Measurements from ENCODE around the gene C2.
"Not testable (repeated sequence)": the region's sequence is repeated elsewhere in the genome, so short reads cannot be mapped to it uniquely, and the experiment has no call there.

The C2 gene

DNA sequence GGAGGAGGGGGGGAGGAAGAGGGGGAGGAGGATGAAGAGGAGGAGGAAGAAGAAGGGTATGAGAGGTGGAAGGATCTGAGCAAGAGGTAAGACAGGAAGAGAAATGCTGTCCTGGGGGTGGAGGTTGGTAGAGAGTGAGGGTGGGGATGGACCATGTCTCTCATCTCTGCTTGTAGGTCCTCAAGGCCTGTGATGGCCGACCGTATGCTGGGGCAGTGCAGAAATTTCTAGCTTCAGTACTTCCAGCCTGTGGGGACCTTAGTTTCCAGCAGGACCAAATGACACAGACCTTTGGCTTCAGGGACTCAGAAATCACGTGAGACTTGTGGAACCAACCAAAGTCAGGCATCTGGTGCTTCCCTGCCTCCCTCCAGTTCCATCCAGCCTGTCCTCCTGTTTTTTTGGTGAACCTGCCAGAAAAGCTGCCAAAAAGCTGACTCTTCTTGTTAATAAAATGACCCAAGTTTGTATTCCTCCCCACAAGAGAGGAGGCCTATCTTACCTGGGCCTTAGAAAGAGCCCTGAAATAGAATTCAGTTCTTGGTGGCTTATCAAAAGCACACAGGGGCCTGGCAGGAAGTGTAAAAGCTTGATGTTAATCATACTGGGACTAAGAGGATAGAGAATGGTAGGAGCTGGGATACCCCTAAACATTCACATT is 51.9 kb downstream of the C2 start:
- no peak for DNase-seq

DNA sequence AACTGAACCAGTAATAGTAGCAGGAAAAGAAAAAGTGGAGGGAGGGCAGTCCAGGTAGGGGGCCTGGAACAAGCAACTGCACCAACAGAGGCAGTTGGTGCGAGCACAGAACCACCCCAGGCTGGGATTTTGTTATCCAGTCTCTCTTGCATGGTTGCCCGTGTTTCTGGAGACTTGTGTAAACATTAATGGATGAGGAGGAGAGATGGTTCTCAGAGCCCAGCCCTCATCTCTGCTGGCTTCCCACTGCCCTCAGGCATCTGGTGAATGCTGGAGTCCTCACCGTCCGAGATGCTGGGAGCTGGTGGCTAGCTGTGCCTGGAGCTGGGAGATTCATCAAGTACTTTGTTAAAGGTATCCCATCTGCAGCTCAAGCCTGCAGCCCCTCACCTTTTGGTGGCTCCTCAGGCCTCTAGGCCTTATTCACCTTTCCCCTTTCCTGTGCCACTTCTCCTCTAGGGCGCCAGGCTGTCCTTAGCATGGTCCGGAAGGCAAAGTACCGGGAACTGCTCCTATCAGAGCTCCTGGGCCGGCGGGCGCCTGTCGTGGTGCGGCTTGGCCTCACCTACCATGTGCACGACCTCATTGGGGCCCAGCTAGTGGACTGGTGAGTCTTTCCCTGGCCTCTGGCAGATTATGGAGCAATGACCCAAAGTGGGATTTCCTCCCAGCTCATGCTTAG is 52.8 kb downstream of the C2 start:
- DNase-seq, result not testable (repeated sequence)

DNA sequence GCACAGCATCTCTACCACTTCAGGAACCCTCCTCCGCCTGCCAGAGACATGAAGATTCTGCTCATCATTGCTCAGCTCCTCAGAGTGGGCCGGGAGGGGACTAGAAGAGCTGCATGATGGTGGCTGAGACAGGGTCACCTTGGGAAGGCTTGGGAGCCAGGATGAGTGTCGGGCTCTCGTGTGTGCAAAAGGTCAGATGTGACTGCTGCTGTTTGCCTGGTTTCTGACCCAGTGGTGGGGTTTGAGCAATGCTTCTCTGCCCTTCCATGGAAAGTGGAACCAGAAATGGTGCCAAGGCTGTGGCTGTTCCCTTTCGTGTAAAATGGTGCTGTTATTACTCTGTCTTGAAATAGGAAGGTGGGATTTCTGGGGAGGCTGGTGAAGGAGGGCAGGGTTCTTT is 53.5 kb downstream of the C2 start:
- not testable (repeated sequence) for DNase-seq

DNA sequence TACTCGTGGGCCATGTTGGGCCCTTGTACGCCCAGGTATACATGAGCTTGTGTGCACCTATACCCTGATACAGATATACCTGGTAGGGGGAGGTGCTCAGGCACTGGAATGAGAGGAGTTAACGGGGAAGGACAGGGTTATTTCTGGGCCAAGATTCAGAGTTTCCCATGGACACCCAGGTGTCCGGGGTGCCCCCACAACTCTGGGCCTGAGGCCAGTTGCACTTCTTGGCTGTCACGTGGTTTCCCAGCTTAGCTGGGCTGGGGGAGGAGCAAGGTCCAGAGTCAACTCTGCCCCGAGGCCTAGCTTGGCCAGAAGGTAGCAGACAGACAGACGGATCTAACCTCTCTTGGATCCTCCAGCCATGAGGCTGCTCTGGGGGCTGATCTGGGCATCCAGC is 54.2 kb downstream of the C2 start, which contains the start of gene C4A:
Gene C4A, plus strand, starts transcription at position 314 of the 400 bp plus-strand sequence. Its CDS starts 51 bp downstream, at position 365.
- DNase-seq, result not testable (repeated sequence)

DNA sequence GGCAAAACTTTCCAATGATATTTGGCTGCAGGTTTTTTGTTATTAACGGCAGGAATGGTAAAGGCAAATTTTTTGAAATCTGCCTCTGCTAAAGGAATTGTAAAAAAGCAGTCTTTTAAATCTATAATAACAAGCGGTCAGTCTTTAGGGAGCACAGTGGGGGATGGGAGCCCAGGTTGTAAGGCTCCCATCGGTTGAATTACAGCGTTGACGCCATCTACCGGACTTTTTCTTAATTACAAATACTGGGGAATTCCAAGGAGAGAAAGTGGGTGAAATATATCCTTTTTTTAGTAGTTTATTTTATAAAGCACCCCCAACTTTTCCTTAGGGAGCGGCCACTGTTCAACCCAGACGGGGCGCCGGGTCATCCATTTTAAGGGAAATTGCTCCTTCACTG is 61.8 kb downstream of the C2 start:
- not testable (repeated sequence) for DNase-seq

DNA sequence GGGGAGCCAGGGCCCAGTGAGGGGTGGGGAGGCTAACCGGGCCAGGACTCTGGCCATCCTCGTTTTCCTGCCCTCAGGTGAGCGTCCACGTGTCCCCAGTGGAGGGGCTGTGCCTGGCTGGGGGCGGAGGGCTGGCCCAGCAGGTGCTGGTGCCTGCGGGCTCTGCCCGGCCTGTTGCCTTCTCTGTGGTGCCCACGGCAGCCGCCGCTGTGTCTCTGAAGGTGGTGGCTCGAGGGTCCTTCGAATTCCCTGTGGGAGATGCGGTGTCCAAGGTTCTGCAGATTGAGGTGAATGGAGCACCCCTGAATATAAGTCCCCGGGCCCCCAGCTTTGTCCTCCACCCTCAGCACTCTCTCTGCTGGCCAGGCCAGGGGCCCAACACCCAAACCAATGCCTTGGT is 66.9 kb downstream of the C2 start:
- not testable (repeated sequence) for DNase-seq
